ENCODE results near the gene VPS8. TPM values are rescaled to one million over a fixed set of nuclear protein-coding genes. Genes with fewer than 3 reads are reported as not detected.
A peak's percentile ranks its signal among the peaks of the same experiment; 100 is the strongest.

Gene VPS8
- total and polyA plus RNA-seq, 5 donors from 2014 or later: 23.4 to 73.8 (median 26.9) TPM

DNA sequence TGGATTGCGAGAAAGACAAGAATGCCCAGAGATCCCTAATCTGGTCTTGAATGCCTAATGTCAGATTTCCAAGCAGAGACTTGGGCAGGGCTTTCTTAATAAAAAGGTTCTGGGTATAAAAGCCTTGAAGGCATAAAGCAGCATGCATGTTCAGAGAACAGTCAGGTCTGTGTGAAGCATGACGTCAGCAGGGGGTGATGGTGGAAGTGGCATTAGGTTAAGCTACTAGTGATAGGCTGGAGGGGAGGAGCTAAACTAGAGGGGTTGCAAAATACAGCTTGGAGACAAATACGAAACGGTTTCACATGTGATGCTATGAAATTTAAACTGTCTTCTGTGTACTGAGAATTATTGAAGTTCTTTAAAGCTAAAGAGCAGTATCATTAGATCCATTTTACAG lies 125.6 kb downstream of the VPS8 start:
- H3K27ac Mint-ChIP-seq: peak overlapping the region in 1 of 3 donors; percentile 7
- H3K27ac ChIP-seq (ENCODE audit: insufficient read depth, low read length, poor library complexity, severe bottlenecking): no peak overlapping the region
- peaks cover 47% of the 10 kb centered on the region for H3K36me3 Mint-ChIP-seq
- H3K4me1 ChIP-seq (ENCODE audit: control insufficient read depth, insufficient read depth, low read length, poor library complexity, severe bottlenecking): no peaks in the 10 kb centered on the region
- DNase-seq: no peak
- no peak overlapping the region for H3K4me3 Mint-ChIP-seq
- H3K27me3 ChIP-seq (ENCODE audit: control insufficient read depth, insufficient read depth, low read length): no peaks in the 10 kb centered on the region
- ATAC-seq (ENCODE audit: low read depth in 2 of 2): no peak
- peaks cover 0 to 2% (median 0%) of the 10 kb centered on the region in 4 donors for H3K4me1 Mint-ChIP-seq
- H3K9me3 ChIP-seq (ENCODE audit: control insufficient read depth in 2 of 2, low read length in 2 of 2): no peaks in the 10 kb centered on the region
- H3K36me3 ChIP-seq (ENCODE audit: control insufficient read depth, insufficient read depth, low read length): peaks cover 52% of the 10 kb centered on the region
- no peaks in the 10 kb centered on the region for H3K9me3 Mint-ChIP-seq
- no peak overlapping the region for H3K4me3 ChIP-seq (ENCODE audit: low read depth, low read length)
- no peaks in the 10 kb centered on the region for H3K27me3 Mint-ChIP-seq

GRCh38 chr3:184941408-184941807 lies 129.4 kb downstream of the VPS8 start:
- Histone ChIP-seq H3K9me3 (ENCODE audit: control insufficient read depth in 2 of 2, low read length in 2 of 2) (no peaks in the 10 kb centered on the region), H3K4me1 (ENCODE audit: control insufficient read depth, insufficient read depth, low read length, poor library complexity, severe bottlenecking) (no peaks in the 10 kb centered on the region), H3K27ac (ENCODE audit: insufficient read depth, low read length, poor library complexity, severe bottlenecking) (no peak overlapping the region), H3K4me3 (ENCODE audit: low read depth, low read length) (no peak overlapping the region), H3K36me3 (ENCODE audit: control insufficient read depth, insufficient read depth, low read length) (peaks cover 47% of the 10 kb centered on the region), H3K27me3 (ENCODE audit: control insufficient read depth, insufficient read depth, low read length) (no peaks in the 10 kb centered on the region)
- DNase-seq (no peak), ATAC-seq (ENCODE audit: low read depth in 2 of 2) (no peak)
- no peak overlapping the region for H3K27ac Mint-ChIP-seq
- peaks cover 0 to 3% (median 0%) of the 10 kb centered on the region in 4 donors for H3K4me1 Mint-ChIP-seq
- peaks cover 55% of the 10 kb centered on the region for H3K36me3 Mint-ChIP-seq
- no peaks in the 10 kb centered on the region for H3K9me3 Mint-ChIP-seq
- no peaks in the 10 kb centered on the region for H3K27me3 Mint-ChIP-seq
- no peak overlapping the region for H3K4me3 Mint-ChIP-seq

DNA sequence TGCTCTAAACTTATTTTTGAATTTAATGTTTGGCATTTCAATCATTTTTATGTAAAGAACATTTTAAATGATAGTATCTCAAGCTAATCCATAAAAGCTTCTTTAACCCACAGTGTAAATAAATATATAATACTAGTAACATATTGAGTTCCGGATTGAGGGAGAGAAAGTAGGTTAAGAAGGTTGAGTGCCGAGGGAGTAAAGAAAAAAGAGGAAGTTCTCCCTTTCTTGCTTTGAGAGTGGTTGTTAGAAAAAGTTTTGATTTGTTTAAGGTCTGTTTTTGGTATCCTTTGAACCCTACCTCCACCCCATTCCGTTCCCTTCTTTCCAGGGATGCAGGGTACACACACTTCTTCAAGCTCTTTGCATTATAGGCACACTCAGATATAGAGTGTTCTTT lies 130.8 kb downstream of the VPS8 start:
- no peaks in the 10 kb centered on the region for H3K4me1 ChIP-seq (ENCODE audit: control insufficient read depth, insufficient read depth, low read length, poor library complexity, severe bottlenecking)
- Mint-ChIP-seq H3K36me3 (peaks cover 51% of the 10 kb centered on the region), H3K9me3 (no peaks in the 10 kb centered on the region), H3K4me1 (peaks cover 0 to 3% (median 0%) of the 10 kb centered on the region in 4 donors), H3K4me3 (no peak overlapping the region), H3K27me3 (no peaks in the 10 kb centered on the region), H3K27ac (no peak overlapping the region)
- no peak overlapping the region for H3K27ac ChIP-seq (ENCODE audit: insufficient read depth, low read length, poor library complexity, severe bottlenecking)
- no peaks in the 10 kb centered on the region for H3K9me3 ChIP-seq (ENCODE audit: control insufficient read depth in 2 of 2, low read length in 2 of 2)
- no peak for DNase-seq
- ATAC-seq (ENCODE audit: low read depth in 2 of 2): no peak
- H3K4me3 ChIP-seq (ENCODE audit: low read depth, low read length): no peak overlapping the region
- H3K27me3 ChIP-seq (ENCODE audit: control insufficient read depth, insufficient read depth, low read length): no peaks in the 10 kb centered on the region
- H3K36me3 ChIP-seq (ENCODE audit: control insufficient read depth, insufficient read depth, low read length): peaks cover 42% of the 10 kb centered on the region

- no peak overlapping the region for H3K4me3 ChIP-seq (ENCODE audit: low read depth, low read length)
- DNase-seq: no peak
- H3K27ac ChIP-seq (ENCODE audit: insufficient read depth, low read length, poor library complexity, severe bottlenecking): no peak overlapping the region
- no peak overlapping the region for H3K27ac Mint-ChIP-seq
- no peaks in the 10 kb centered on the region for H3K9me3 Mint-ChIP-seq
- ATAC-seq (ENCODE audit: low read depth in 2 of 2): no peak
- H3K9me3 ChIP-seq (ENCODE audit: control insufficient read depth in 2 of 2, low read length in 2 of 2): no peaks in the 10 kb centered on the region
- no peak overlapping the region for H3K4me3 Mint-ChIP-seq
- H3K27me3 Mint-ChIP-seq: no peaks in the 10 kb centered on the region
- no peaks in the 10 kb centered on the region for H3K27me3 ChIP-seq (ENCODE audit: control insufficient read depth, insufficient read depth, low read length)
- peaks cover 32% of the 10 kb centered on the region for H3K36me3 ChIP-seq (ENCODE audit: control insufficient read depth, insufficient read depth, low read length)
- peaks cover 0 to 3% (median 0%) of the 10 kb centered on the region in 4 donors for H3K4me1 Mint-ChIP-seq
- H3K36me3 Mint-ChIP-seq: peaks cover 48% of the 10 kb centered on the region
- no peaks in the 10 kb centered on the region for H3K4me1 ChIP-seq (ENCODE audit: control insufficient read depth, insufficient read depth, low read length, poor library complexity, severe bottlenecking)
Observed at GRCh38 chr3:184944241-184944640, 132.3 kb downstream of the VPS8 start.

DNA sequence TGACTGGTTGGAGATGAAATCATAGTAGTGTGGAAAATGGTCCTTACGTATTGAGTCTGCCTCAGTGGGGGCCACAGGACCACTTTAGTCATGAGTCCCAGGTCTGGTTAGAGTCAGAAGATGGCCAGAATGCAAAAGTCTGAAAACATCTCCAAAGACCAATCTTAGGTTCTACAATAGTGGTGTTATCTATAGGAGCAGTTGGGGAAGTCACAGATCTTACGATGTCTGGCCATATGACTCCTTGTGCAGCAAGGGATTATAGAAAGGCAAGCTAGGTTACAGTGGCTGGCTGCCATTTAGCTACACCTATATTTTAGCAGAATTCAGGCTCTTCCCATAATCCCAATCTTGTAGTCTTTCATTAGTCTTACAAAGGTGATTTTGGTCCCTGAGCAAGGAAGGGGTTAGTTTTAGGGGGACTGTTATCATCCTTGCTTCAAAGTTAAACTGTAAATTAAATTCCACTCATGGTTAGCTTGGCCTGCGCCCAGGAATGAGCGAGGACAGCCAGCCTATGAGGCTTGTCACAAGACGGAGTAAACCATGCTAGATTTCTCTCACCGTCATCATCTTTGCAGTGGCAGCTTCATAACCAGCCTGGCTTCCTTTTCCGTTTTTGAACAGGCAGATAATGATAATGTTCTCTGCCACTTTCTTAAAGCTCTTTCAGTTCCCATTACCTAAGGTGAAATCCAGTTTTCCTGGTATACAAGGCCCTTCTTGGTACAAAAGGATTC lies 134.1 kb downstream of the VPS8 start:
- peaks cover 0 to 3% (median 0%) of the 10 kb centered on the region in 7 donors for H3K9me3 Mint-ChIP-seq
- Histone ChIP-seq H3K4me3 (ENCODE audit: low read depth, low read length) (no peak overlapping the region), H3K27ac (ENCODE audit: insufficient read depth, low read length, poor library complexity, severe bottlenecking) (no peak overlapping the region), H3K36me3 (ENCODE audit: control insufficient read depth, insufficient read depth, low read length) (peaks cover 27% of the 10 kb centered on the region), H3K27me3 (ENCODE audit: control insufficient read depth, insufficient read depth, low read length) (no peaks in the 10 kb centered on the region), H3K9me3 (ENCODE audit: control insufficient read depth in 2 of 2, low read length in 2 of 2) (no peaks in the 10 kb centered on the region), H3K4me1 (ENCODE audit: control insufficient read depth, insufficient read depth, low read length, poor library complexity, severe bottlenecking) (no peaks in the 10 kb centered on the region)
- peaks cover 46% of the 10 kb centered on the region for H3K36me3 Mint-ChIP-seq
- no peak for DNase-seq
- H3K4me1 Mint-ChIP-seq: peaks cover 0 to 3% (median 0%) of the 10 kb centered on the region in 4 donors
- peak overlapping the region in 2 of 3 donors; percentile 21 to 34 for H3K27ac Mint-ChIP-seq
- H3K27me3 Mint-ChIP-seq: no peaks in the 10 kb centered on the region
- H3K4me3 Mint-ChIP-seq: no peak overlapping the region
- no peak for ATAC-seq (ENCODE audit: low read depth in 2 of 2)

DNA sequence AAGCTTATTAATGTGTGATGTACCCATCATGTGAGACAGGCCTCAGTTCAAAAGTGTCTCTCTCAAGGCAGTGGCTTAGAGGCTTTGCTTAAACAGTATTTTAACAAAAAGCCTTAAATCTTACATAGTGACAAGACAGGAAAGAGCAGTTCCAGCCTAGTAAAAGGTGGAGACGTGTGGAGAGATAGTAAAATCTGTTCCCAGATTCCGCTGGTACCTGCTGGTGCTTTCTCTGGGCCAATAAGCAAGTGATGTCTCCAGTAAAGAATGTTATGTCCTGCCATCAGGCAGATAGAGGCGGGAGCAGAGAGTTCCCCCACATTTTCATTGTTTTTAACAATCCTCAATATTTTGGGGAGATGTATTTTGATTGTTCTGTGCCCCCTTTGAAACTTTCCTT lies 135.0 kb downstream of the VPS8 start:
- H3K4me3 ChIP-seq (ENCODE audit: low read depth, low read length): no peak overlapping the region
- no peaks in the 10 kb centered on the region for H3K27me3 ChIP-seq (ENCODE audit: control insufficient read depth, insufficient read depth, low read length)
- no peak for DNase-seq
- H3K4me1 Mint-ChIP-seq: peaks cover 0 to 3% (median 0%) of the 10 kb centered on the region in 4 donors
- no peak overlapping the region for H3K4me3 Mint-ChIP-seq
- H3K27ac Mint-ChIP-seq: peak overlapping the region in 1 of 3 donors; percentile 78
- H3K36me3 Mint-ChIP-seq: peaks cover 51% of the 10 kb centered on the region
- no peaks in the 10 kb centered on the region for H3K9me3 ChIP-seq (ENCODE audit: control insufficient read depth in 2 of 2, low read length in 2 of 2)
- H3K4me1 ChIP-seq (ENCODE audit: control insufficient read depth, insufficient read depth, low read length, poor library complexity, severe bottlenecking): no peaks in the 10 kb centered on the region
- no peaks in the 10 kb centered on the region for H3K27me3 Mint-ChIP-seq
- no peak for ATAC-seq (ENCODE audit: low read depth in 2 of 2)
- H3K36me3 ChIP-seq (ENCODE audit: control insufficient read depth, insufficient read depth, low read length): peaks cover 24% of the 10 kb centered on the region
- peaks cover 0 to 3% (median 0%) of the 10 kb centered on the region in 7 donors for H3K9me3 Mint-ChIP-seq
- no peak overlapping the region for H3K27ac ChIP-seq (ENCODE audit: insufficient read depth, low read length, poor library complexity, severe bottlenecking)

DNA sequence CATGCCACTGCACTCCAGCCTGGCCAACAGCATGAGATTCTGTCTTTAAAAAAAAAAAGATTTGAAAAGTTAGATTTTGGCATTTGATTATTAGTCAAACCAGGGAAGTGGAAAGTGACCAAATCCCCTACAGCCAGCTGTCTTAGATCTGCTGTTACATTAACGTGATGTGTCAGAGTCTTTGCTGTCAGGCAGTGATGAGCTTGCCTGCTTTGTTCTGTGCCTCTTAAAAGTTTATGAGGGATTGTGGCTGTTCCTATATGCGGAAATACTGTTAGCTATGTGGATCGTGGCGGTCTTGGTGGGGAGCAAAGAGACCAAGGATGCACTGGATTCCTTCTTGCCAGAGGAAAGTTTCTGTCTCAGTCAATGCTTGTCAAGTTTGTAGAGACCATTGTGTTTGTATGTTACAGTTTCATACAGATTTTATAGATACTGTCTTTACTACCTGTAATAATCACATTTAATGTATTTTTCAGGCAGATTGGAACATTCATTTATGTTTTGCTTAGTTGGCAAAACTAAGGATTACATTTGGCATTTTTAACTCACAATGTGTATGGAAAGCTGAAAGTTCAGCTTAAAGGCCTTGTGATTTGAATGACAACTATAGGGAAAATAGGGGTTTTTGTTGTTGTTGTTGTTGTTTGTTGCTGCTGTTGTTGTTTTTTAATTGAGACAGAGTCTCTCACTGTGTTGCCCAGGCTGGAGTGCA lies 137.4 kb downstream of the VPS8 start:
- Mint-ChIP-seq H3K27ac (no peak overlapping the region), H3K27me3 (no peaks in the 10 kb centered on the region), H3K36me3 (peaks cover 38% of the 10 kb centered on the region), H3K4me3 (no peak overlapping the region), H3K4me1 (peaks cover 0 to 3% (median 0%) of the 10 kb centered on the region in 4 donors), H3K9me3 (peaks cover 0 to 3% (median 0%) of the 10 kb centered on the region in 7 donors)
- DNase-seq: no peak
- no peak overlapping the region for H3K4me3 ChIP-seq (ENCODE audit: low read depth, low read length)
- H3K27me3 ChIP-seq (ENCODE audit: control insufficient read depth, insufficient read depth, low read length): no peaks in the 10 kb centered on the region
- H3K27ac ChIP-seq (ENCODE audit: insufficient read depth, low read length, poor library complexity, severe bottlenecking): no peak overlapping the region
- H3K4me1 ChIP-seq (ENCODE audit: control insufficient read depth, insufficient read depth, low read length, poor library complexity, severe bottlenecking): no peaks in the 10 kb centered on the region
- H3K9me3 ChIP-seq (ENCODE audit: control insufficient read depth in 2 of 2, low read length in 2 of 2): no peaks in the 10 kb centered on the region
- H3K36me3 ChIP-seq (ENCODE audit: control insufficient read depth, insufficient read depth, low read length): peaks cover 22% of the 10 kb centered on the region
- ATAC-seq (ENCODE audit: low read depth in 2 of 2): no peak

Data from CD4-positive, CD25-positive, alpha-beta regulatory T cell (primary cell).